ENCODE measurements around the gene SLC29A1. TPM values are rescaled to one million over a fixed set of nuclear protein-coding genes. Genes with fewer than 3 reads are reported as not detected.
A peak's percentile ranks its signal among the peaks of the same experiment; 100 is the strongest.

SLC29A1 gene
- total and polyA plus RNA-seq, 8 donors = 22.4 to 48.2 (median 28.5) TPM

GRCh38 chr6:44237021-44237812 lies 13.8 kb downstream of the SLC29A1 start:
- no peaks in the 10 kb centered on the region for H3K9me3 ChIP-seq
- peaks cover 0 to 9% of the 10 kb centered on the region in 2 donors for H3K36me3 ChIP-seq
- intact Hi-C loops (cut with DNase I) = loop anchor here in 1 of 2 donors (5.0 kb wide), 1 partner anchor 65 kb away; no protein-coding TSS in a partner anchor
- ATAC-seq = peak; percentile 94
- DNase-seq = peak; percentile 66 to 94 (median 91)
- peaks cover 10 to 52% of the 10 kb centered on the region in 2 donors for H3K4me1 ChIP-seq
- peak overlapping the region; percentile 42 to 57 for H3K4me3 ChIP-seq
- TF ChIP-seq CTCF (IDR thresholded peaks at IDR 0.05) = no peak
- H3K27me3 ChIP-seq = no peaks in the 10 kb centered on the region
- peak overlapping the region; percentile 81 to 91 for H3K27ac ChIP-seq

GRCh38 chr6:44237813-44238433 lies 14.5 kb downstream of the SLC29A1 start:
- no peaks in the 10 kb centered on the region for H3K9me3 ChIP-seq
- peak; percentile 72 to 98 (median 85) for DNase-seq
- ATAC-seq = peak; percentile 90
- H3K4me1 ChIP-seq = peaks cover 10 to 51% of the 10 kb centered on the region in 2 donors
- H3K4me3 ChIP-seq = peak overlapping the region; percentile 42 to 57
- peak overlapping the region; percentile 81 to 91 for H3K27ac ChIP-seq
- no peaks in the 10 kb centered on the region for H3K27me3 ChIP-seq
- intact Hi-C loops (cut with DNase I) = loop anchor here in 1 of 2 donors (5.0 kb wide), 1 partner anchor 66 kb away; no protein-coding TSS in a partner anchor
- TF ChIP-seq CTCF (IDR thresholded peaks at IDR 0.05) = peak; percentile 97 to 99
- peaks cover 0 to 3% of the 10 kb centered on the region in 2 donors for H3K36me3 ChIP-seq

GRCh38 chr6:44238687-44239350 lies 15.4 kb downstream of the SLC29A1 start:
- TF ChIP-seq CTCF (IDR thresholded peaks at IDR 0.05) = no peak
- Histone ChIP-seq H3K4me1 (peaks cover 10 to 42% of the 10 kb centered on the region in 2 donors), H3K27ac (no peak overlapping the region), H3K36me3 (no peaks in the 10 kb centered on the region), H3K9me3 (no peaks in the 10 kb centered on the region), H3K27me3 (no peaks in the 10 kb centered on the region), H3K4me3 (no peak overlapping the region)
- intact Hi-C loops (cut with DNase I) = loop anchor here in 1 of 2 donors (5.0 kb wide), 1 partner anchor 67 kb away; no protein-coding TSS in a partner anchor
- DNase-seq = no peak
- no peak for ATAC-seq

GRCh38 chr6:44243345-44243744 lies 19.9 kb downstream of the SLC29A1 start:
- DNase-seq (no peak), ATAC-seq (no peak)
- Histone ChIP-seq H3K27me3 (no peaks in the 10 kb centered on the region), H3K27ac (no peak overlapping the region), H3K36me3 (peaks cover 0 to 2% of the 10 kb centered on the region in 2 donors), H3K4me3 (no peak overlapping the region), H3K4me1 (peaks cover 4 to 17% of the 10 kb centered on the region in 2 donors), H3K9me3 (no peaks in the 10 kb centered on the region)
- intact Hi-C loops (cut with DNase I) = no loop called here
- no peak for TF ChIP-seq CTCF (IDR thresholded peaks at IDR 0.05)
